GM19395 (cell line): ENCODE data around the gene GMIP.
"Not testable (repeated sequence)": the region's sequence is repeated elsewhere in the genome, so short reads cannot be mapped to it uniquely, and the experiment has no call there.

Source experiments
- ATAC-seq: cut with Tn5 transposase; IDR thresholded peaks from one replicate; pipeline ENCODE4 v1.9.1; 2021; ENCODE audit warnings: mild to moderate bottlenecking, moderate library complexity; ENCODE audit not compliant: unreplicated experiment

GMIP gene

GRCh38 chr19:19643158-19644053, at the start of gene GMIP:
Gene GMIP (minus strand): TSS chr19:19643657. CDS start chr19:19643529, 128 bp downstream.
- ATAC-seq = peak; percentile 77

GRCh38 chr19:19691683-19692082, 48.2 kb upstream of the GMIP start:
- no peak for ATAC-seq

GRCh38 chr19:19689023-19689422, 45.6 kb upstream of the GMIP start:
- not testable (repeated sequence) for ATAC-seq

GRCh38 chr19:19687090-19687489, 43.6 kb upstream of the GMIP start:
- no peak for ATAC-seq

- no peak for ATAC-seq
These were observed 43.1 kb upstream of the GMIP start for GRCh38 chr19:19686580-19686979.

- ATAC-seq = not testable (repeated sequence)
These were observed 42.7 kb upstream of the GMIP start for GRCh38 chr19:19686119-19686518.

GRCh38 chr19:19679176-19680073, 36.0 kb upstream of the GMIP start:
- no peak for ATAC-seq

GRCh38 chr19:19677579-19677978, 34.1 kb upstream of the GMIP start:
- ATAC-seq = no peak

GRCh38 chr19:19674315-19674714, 30.9 kb upstream of the GMIP start:
- no peak for ATAC-seq

GRCh38 chr19:19672816-19673215, 29.4 kb upstream of the GMIP start:
- ATAC-seq = no peak

GRCh38 chr19:19670070-19670551, 26.7 kb upstream of the GMIP start:
- no peak for ATAC-seq

GRCh38 chr19:19668230-19669012, 25.0 kb upstream of the GMIP start, which contains the start of gene ZNF101:
Gene ZNF101 (plus strand): TSS chr19:19668839. CDS start chr19:19668964, 125 bp downstream.
- peak; percentile 79 for ATAC-seq

- not testable (repeated sequence) for ATAC-seq
These were observed 22.0 kb upstream of the GMIP start for GRCh38 chr19:19665420-19665948.

GRCh38 chr19:19663256-19664120, 20.0 kb upstream of the GMIP start, which contains the start of gene ATP13A1:
Gene ATP13A1 (minus strand): TSS chr19:19663676. CDS start chr19:19663666, 10 bp downstream.
- peak; percentile 70 for ATAC-seq

- ATAC-seq = peak; percentile 1
These were observed 19.4 kb upstream of the GMIP start for GRCh38 chr19:19662871-19663255.

- no peak for ATAC-seq
These were observed 18.9 kb upstream of the GMIP start for GRCh38 chr19:19662344-19662743.

- ATAC-seq = peak; percentile 51
These were observed 18.3 kb upstream of the GMIP start for GRCh38 chr19:19661675-19662251.

GRCh38 chr19:19661141-19661674, 17.8 kb upstream of the GMIP start:
- ATAC-seq = no peak
